GM06990 (cell line): ENCODE measurements around the gene ATP2C1.
"Not testable (repeated sequence)": the region's sequence is repeated elsewhere in the genome, so short reads cannot be mapped to it uniquely, and the experiment has no call there.

Source experiments
- DNase-seq: peaks from one replicate; pipeline ENCODE4 v3.0.0-alpha.2; 2011; ENCODE audit not compliant: insufficient read length; ENCODE audit errors: extremely low read depth
- H3K27me3 ChIP-seq: replicated peaks from 2 replicates; pipeline ENCODE4 v1.6.0; 2011; ENCODE audit warnings: low read length; ENCODE audit not compliant: control insufficient read depth, insufficient read depth
- H3K36me3 ChIP-seq: 2 replicates; pipeline ENCODE4 v1.5.1; 2011; ENCODE audit warnings: low read length; ENCODE audit not compliant: control insufficient read depth, insufficient read depth
- H3K4me3 ChIP-seq: replicated peaks from 2 replicates; pipeline ENCODE4 v1.5.1; 2011; ENCODE audit warnings: low read depth, mild to moderate bottlenecking, control low read depth, low read length
- TF ChIP-seq, protein P1 (sequence below): IDR thresholded peaks from 2 replicates; pipeline ENCODE4 v1.5.1; 2011; ENCODE audit warnings: low read length, control low read depth, mild to moderate bottlenecking, inconsistent platforms; ENCODE audit not compliant: insufficient read depth, poor library complexity, severe bottlenecking

Gene ATP2C1

DNA sequence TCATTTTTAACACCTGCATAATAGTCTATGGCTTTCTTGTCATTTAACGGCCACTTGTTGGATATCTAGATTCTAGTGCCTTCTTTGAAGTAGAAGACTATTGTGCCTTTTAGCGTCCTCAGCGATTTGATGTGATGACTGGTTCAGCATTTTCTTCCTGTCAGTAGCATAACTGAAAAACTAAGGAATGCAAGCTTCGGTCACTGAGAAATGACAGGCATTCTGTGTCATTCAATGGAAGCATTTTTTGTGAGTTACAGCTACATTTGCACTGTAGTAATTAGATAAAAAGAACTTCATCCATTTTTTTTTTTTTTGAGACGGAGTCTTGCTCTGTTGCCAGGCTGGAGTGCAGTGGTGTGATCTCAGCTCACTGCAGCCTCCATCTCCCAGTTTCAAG is 143.1 kb downstream of the ATP2C1 start:
- no peak for DNase-seq
- TF ChIP-seq, protein P1, sequence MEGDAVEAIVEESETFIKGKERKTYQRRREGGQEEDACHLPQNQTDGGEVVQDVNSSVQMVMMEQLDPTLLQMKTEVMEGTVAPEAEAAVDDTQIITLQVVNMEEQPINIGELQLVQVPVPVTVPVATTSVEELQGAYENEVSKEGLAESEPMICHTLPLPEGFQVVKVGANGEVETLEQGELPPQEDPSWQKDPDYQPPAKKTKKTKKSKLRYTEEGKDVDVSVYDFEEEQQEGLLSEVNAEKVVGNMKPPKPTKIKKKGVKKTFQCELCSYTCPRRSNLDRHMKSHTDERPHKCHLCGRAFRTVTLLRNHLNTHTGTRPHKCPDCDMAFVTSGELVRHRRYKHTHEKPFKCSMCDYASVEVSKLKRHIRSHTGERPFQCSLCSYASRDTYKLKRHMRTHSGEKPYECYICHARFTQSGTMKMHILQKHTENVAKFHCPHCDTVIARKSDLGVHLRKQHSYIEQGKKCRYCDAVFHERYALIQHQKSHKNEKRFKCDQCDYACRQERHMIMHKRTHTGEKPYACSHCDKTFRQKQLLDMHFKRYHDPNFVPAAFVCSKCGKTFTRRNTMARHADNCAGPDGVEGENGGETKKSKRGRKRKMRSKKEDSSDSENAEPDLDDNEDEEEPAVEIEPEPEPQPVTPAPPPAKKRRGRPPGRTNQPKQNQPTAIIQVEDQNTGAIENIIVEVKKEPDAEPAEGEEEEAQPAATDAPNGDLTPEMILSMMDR: no peak
- Histone ChIP-seq H3K27me3 (no peaks in the 10 kb centered on the region), H3K36me3 (no peaks in the 10 kb centered on the region), H3K4me3 (no peak overlapping the region)

- Histone ChIP-seq H3K4me3 (no peak overlapping the region), H3K27me3 (no peaks in the 10 kb centered on the region), H3K36me3 (no peaks in the 10 kb centered on the region)
- TF ChIP-seq, protein P1: no peak
- no peak for DNase-seq
Observed at GRCh38 chr3:131038326-131038725, 144.4 kb downstream of the ATP2C1 start.

DNA sequence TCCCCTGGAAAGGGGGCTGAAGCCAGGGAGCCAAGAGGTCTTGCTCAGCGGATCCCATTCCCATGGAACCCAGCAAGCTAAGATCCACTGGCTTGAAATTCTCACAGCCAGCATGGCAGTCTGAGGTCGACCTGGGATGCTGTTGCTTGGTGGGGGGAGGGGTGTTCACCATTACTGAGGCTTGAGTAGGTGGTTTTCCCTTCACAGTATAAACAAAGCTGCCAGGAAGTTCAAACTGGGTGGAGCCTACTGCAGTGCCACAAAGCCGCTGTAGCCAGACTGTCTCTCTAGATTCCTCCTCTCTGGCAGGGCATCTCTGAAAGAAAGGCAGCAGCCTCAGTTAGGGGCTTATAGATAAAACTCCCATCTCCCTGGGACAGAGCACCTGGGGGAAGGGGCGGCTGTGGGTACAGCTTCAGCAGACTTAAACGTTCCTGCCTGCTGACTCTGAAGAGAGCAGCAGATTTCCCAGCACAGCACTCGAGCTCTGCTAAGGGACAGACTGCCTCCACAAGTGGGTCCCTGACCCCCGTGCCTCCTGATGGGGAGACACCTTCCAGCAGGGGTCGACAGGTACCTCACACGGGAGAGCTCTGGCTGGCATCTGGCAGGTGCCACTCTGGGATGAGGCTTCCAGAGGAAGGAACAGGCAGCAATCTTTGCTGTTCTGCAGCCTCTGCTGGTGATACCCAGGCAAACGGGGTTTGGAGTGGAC is 148.5 kb downstream of the ATP2C1 start:
- DNase-seq, H3K27me3 ChIP-seq, H3K36me3 ChIP-seq, H3K4me3 ChIP-seq: not testable (repeated sequence)

DNA sequence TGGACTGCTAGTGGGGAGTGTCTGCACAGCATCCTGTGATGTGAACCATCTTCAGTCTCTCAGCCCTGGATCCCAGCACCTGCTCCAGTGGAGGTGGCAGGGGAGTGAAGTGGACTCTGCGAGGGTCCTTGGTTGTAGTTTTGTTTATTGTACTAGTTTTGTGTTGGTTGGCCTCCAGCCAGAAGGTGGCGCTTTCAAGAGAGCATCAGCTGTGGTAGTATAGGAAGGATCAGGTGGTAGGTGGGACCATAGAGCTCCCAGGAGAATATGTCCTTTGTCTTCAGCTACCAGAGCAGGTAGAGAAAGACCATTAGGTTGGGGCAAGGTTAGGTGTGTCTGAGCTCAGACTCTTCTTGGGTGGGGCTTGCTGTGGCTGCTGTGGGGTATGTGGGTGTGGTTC is 153.7 kb downstream of the ATP2C1 start:
- H3K36me3 ChIP-seq: no peaks in the 10 kb centered on the region
- TF ChIP-seq, protein P1: peak; percentile 36
- H3K4me3 ChIP-seq: no peak overlapping the region
- no peak for DNase-seq
- H3K27me3 ChIP-seq: no peaks in the 10 kb centered on the region

DNA sequence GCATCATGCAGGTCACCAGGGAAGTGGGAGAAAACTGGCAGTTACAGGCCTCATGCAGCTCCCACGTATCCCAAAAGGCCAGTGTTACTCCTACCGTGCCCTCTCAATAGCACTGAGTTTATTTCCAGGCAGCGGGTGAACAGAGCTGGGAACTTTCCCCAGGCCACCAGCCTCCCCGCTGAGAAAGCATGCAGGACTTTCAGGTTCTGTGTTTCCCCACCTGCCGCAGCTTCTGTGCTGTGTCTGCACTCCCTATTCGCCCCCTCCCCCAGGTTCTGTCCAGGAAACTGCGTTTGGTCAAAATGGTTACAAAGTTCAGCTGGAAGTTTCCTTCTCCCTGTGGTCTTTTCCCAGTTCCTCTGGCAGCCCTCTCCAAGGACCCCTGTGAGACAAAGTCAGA is 154.1 kb downstream of the ATP2C1 start:
- DNase-seq: no peak
- TF ChIP-seq, protein P1: no peak
- Histone ChIP-seq H3K36me3 (no peaks in the 10 kb centered on the region), H3K4me3 (no peak overlapping the region), H3K27me3 (no peaks in the 10 kb centered on the region)

DNA sequence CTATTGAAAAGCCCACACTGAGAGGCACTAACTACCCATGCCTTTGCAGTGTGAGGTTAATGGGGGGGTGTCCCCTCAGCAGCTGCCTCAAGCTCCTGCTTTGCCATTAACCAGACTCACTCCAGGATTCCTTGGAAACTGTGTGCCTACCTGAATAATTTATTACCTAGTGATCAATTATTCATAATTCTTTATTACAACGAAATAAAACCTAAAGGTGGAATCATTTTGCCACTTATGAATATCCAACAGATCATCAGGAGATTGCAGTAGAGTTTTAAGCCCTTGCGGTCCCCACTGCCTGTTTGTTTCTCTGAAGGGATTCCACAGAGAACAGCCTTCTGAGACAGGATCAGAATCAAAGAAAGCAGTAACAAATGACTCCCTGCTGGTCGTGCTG is 156.1 kb downstream of the ATP2C1 start:
- H3K4me3 ChIP-seq: no peak overlapping the region
- H3K27me3 ChIP-seq: no peaks in the 10 kb centered on the region
- DNase-seq: no peak
- H3K36me3 ChIP-seq: no peaks in the 10 kb centered on the region
- TF ChIP-seq, protein P1: no peak
